ENCODE results near the gene ING4. TPM values are rescaled to one million over a fixed set of nuclear protein-coding genes. Genes with fewer than 3 reads are reported as not detected.

The ING4 gene
- total RNA-seq, 3 donors from 2014 or later (not counting 1 experiment from before 2014, with no cell fraction given) = 29.9 to 40.9 (median 30.2) TPM

DNA sequence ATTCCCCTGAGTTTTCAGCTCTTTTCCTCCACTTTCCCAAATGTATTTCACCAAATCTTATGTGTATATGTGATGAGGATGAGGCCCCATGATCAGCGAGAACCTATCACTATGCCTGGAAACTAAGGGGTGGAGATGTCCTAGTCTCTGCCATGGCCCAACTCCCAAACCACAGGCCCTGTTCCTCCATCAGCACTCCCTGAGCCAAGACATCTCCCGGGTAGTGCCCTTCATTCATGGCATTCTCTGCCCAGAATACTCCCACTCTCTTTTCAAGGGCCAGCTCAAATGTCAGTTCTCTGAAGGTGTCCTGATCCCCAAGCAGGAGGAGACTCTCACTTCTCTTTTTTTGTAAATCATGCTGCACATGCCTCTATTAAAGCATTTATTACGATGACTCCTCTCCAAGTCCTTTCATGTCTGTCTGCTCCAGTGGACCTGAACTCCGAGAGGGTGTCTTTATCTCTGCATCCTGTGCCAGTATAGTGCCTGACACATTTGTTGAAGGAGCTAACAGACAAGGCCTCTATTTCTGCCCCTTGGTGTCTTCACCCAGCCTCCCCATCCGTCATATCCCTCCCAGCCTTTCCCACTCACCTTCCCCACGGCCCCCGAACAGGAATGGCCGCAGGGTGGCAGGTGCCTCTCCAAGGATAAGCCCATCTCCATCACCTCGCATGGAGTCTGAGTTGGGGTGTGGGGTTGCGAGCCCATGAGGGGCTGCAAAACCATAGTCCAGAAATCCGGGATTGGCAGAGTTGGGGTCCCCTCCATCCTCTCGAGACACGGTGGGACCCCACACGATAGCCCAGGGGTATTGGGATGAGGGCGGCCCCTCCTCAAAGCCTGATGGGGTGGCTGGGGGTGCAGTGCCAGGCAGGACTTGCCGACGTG, 34.0 kb upstream of the ING4 start:
- DNase-seq (no peak), ATAC-seq (no peak)
- H3K36me3 Mint-ChIP-seq = no peaks in the 10 kb centered on the region
- peaks cover 24% of the 10 kb centered on the region for H3K4me1 ChIP-seq (ENCODE audit: control insufficient read depth, insufficient read depth, low read length)
- intact Hi-C loops (cut with micrococcal nuclease) = no loop called here
- H3K4me1 Mint-ChIP-seq = peaks cover 0 to 19% of the 10 kb centered on the region in 2 donors
- H3K9me3 ChIP-seq (ENCODE audit: control insufficient read depth, insufficient read depth, low read length) = no peaks in the 10 kb centered on the region
- H3K36me3 ChIP-seq (ENCODE audit: control insufficient read depth, insufficient read depth, low read length) = no peaks in the 10 kb centered on the region
- TF ChIP-seq, protein P1, sequence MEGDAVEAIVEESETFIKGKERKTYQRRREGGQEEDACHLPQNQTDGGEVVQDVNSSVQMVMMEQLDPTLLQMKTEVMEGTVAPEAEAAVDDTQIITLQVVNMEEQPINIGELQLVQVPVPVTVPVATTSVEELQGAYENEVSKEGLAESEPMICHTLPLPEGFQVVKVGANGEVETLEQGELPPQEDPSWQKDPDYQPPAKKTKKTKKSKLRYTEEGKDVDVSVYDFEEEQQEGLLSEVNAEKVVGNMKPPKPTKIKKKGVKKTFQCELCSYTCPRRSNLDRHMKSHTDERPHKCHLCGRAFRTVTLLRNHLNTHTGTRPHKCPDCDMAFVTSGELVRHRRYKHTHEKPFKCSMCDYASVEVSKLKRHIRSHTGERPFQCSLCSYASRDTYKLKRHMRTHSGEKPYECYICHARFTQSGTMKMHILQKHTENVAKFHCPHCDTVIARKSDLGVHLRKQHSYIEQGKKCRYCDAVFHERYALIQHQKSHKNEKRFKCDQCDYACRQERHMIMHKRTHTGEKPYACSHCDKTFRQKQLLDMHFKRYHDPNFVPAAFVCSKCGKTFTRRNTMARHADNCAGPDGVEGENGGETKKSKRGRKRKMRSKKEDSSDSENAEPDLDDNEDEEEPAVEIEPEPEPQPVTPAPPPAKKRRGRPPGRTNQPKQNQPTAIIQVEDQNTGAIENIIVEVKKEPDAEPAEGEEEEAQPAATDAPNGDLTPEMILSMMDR (IDR thresholded peaks at IDR 0.05) = no peak
- H3K27me3 Mint-ChIP-seq (ENCODE audit: low read depth in 2 of 2) = peaks cover 45 to 47% of the 10 kb centered on the region in 2 donors
- no peaks in the 10 kb centered on the region for H3K9me3 Mint-ChIP-seq
- peaks cover 21% of the 10 kb centered on the region for H3K27me3 ChIP-seq (ENCODE audit: control insufficient read depth, insufficient read depth, low read length)
- no peak overlapping the region for H3K4me3 Mint-ChIP-seq
- no peak overlapping the region for H3K4me3 ChIP-seq (ENCODE audit: low read length)
- H3K27ac Mint-ChIP-seq = no peak overlapping the region
- WGBS (ENCODE audit: insufficient coverage) = 80% methylated on average over 17 of the region's 17 CpGs
- H3K27ac ChIP-seq (ENCODE audit: low read length) = no peak overlapping the region

DNA sequence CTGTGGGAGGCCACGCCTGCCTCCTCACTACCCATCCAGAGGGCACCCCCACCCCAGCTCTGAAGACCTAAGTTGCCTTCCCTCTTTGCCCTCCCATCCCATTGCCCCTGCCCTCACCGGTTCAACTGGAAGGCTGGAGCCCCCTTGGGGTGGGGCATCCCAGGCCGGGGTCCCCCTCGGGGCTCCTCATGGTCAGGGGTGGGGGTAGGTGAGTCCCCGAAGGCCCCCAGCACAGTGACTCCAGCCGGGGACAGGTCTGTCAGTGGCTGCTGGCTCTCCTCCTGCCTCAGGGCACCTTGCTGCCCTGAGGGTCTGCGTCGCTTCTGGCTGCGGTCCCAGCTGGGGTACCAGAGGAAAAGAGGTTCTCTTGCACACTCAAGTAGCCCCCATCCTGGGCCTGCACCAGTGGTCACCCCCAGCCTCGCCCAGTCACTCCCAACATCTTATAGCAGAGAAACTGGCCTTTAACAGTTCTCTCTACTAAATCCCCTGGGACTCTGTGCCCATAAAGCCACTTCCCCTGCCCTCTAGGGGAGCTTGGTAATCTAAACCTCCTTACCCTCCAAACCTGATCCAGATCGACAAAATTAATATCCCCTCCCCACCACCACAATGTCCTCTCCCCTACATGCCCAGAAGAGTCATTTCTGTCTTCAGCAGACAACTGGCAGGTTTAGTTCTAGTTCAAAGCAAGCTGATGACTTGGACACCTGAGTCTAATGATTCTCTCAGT, 32.6 kb upstream of the ING4 start:
- H3K36me3 Mint-ChIP-seq = no peaks in the 10 kb centered on the region
- 77% methylated on average over 11 of the region's 11 CpGs for WGBS (ENCODE audit: insufficient coverage)

DNA sequence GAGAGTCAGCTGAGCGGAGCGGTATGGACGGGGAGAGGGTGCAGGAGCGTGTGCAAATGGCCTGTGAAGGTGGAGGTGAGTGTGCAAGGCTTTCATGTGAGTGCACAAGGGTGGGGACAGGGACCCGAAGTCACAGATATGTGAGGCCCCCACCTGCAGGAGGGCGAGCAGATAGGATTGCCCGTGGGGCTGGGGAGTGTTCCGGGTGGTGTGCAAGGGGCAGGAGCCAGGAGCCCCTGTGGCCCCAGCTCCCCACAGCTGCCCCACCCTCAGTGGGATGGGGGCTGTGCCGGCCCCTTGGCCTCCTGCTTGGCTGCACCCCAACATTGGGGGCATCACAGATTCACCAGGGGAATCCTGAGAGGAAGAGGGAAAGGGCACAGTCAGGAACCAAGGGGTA, 31.8 kb upstream of the ING4 start:
- Histone ChIP-seq H3K9me3 (ENCODE audit: control insufficient read depth, insufficient read depth, low read length) (no peaks in the 10 kb centered on the region), H3K4me1 (ENCODE audit: control insufficient read depth, insufficient read depth, low read length) (peaks cover 20% of the 10 kb centered on the region), H3K27ac (ENCODE audit: low read length) (no peak overlapping the region), H3K27me3 (ENCODE audit: control insufficient read depth, insufficient read depth, low read length) (peaks cover 8% of the 10 kb centered on the region), H3K4me3 (ENCODE audit: low read length) (no peak overlapping the region), H3K36me3 (ENCODE audit: control insufficient read depth, insufficient read depth, low read length) (no peaks in the 10 kb centered on the region)
- TF ChIP-seq, protein P1 (IDR thresholded peaks at IDR 0.05) = no peak
- Mint-ChIP-seq H3K9me3 (no peaks in the 10 kb centered on the region), H3K27ac (no peak overlapping the region), H3K36me3 (no peaks in the 10 kb centered on the region), H3K4me1 (peaks cover 8 to 20% of the 10 kb centered on the region in 2 donors), H3K4me3 (no peak overlapping the region), H3K27me3 (ENCODE audit: low read depth in 2 of 2) (peaks cover 31 to 34% of the 10 kb centered on the region in 2 donors)
- DNase-seq = no peak
- intact Hi-C loops (cut with micrococcal nuclease) = no loop called here
- 92% methylated on average over 9 of the region's 9 CpGs for WGBS (ENCODE audit: insufficient coverage)
- no peak for ATAC-seq

More for the DNA sequence above, 32.6 kb upstream of the ING4 start:
- intact Hi-C loops (cut with micrococcal nuclease) = no loop called here
- no peak overlapping the region for H3K4me3 Mint-ChIP-seq
- ATAC-seq = no peak
- no peaks in the 10 kb centered on the region for H3K9me3 ChIP-seq (ENCODE audit: control insufficient read depth, insufficient read depth, low read length)
- no peak overlapping the region for H3K27ac Mint-ChIP-seq
- H3K27ac ChIP-seq (ENCODE audit: low read length) = no peak overlapping the region
- peaks cover 33 to 36% of the 10 kb centered on the region in 2 donors for H3K27me3 Mint-ChIP-seq (ENCODE audit: low read depth in 2 of 2)
- DNase-seq = no peak
- TF ChIP-seq, protein P1 (IDR thresholded peaks at IDR 0.05) = no peak
- H3K36me3 ChIP-seq (ENCODE audit: control insufficient read depth, insufficient read depth, low read length) = no peaks in the 10 kb centered on the region
- peaks cover 8% of the 10 kb centered on the region for H3K27me3 ChIP-seq (ENCODE audit: control insufficient read depth, insufficient read depth, low read length)
- H3K4me1 Mint-ChIP-seq = peaks cover 0 to 14% of the 10 kb centered on the region in 2 donors
- H3K4me1 ChIP-seq (ENCODE audit: control insufficient read depth, insufficient read depth, low read length) = peaks cover 18% of the 10 kb centered on the region
- H3K4me3 ChIP-seq (ENCODE audit: low read length) = no peak overlapping the region
- no peaks in the 10 kb centered on the region for H3K9me3 Mint-ChIP-seq

Measured in natural killer cell (primary cell).